Kidney (tissue), 14 donors: ENCODE results near the gene BARD1. TPM values are rescaled to one million over a fixed set of nuclear protein-coding genes. Genes with fewer than 3 reads are reported as not detected.

Experiments used
- DNase-seq, 5 donors: peaks; one replicate each; pipeline ENCODE4 v3.0.0-alpha.2; 2013 to 2020
- FAIRE-seq: peaks from 2 replicates; lab custom pipeline; 2012; peaks lifted over from hg19 to GRCh38; lab: Jason Lieb, UNC
- H3K27ac ChIP-seq, 2 donors: one replicate each; pipeline ENCODE4 v1.7.0; 2013; ENCODE audit warnings: low read depth in 2 of 2, low read length in 2 of 2, inconsistent platforms in 1 of 2
- H3K27me3 ChIP-seq: one replicate; pipeline ENCODE4 v1.7.1; 2013; ENCODE audit warnings: low read length, inconsistent platforms; ENCODE audit not compliant: control insufficient read depth, insufficient read depth
- H3K36me3 ChIP-seq, 3 donors: one replicate each; pipeline versions ENCODE4 v1.7.0 to v1.7.1; 2013; ENCODE audit warnings: low read length in 3 of 3, control low read depth in 1 of 3, inconsistent platforms in 1 of 3; ENCODE audit not compliant: insufficient read depth in 3 of 3, control insufficient read depth in 2 of 3
- H3K4me1 ChIP-seq, 3 donors: one replicate each; pipeline versions ENCODE4 v1.7.0 to v1.7.1; 2013; ENCODE audit warnings: low read length in 3 of 3, inconsistent platforms in 1 of 3, low read depth in 1 of 3; ENCODE audit not compliant: control insufficient read depth in 2 of 3, insufficient read depth in 2 of 3
- H3K4me3 ChIP-seq, 3 donors: one replicate each; pipeline versions ENCODE4 v1.7.0 to v1.8.1; 2013; ENCODE audit warnings: low read length in 3 of 3, control low read depth in 1 of 3, inconsistent platforms in 1 of 3
- H3K9ac ChIP-seq, 3 donors: one replicate each; pipeline versions ENCODE4 v1.7.0 to v1.7.1; 2013; ENCODE audit warnings: low read length in 3 of 3, control low read depth in 1 of 3, inconsistent platforms in 1 of 3
- H3K9me3 ChIP-seq, 3 donors: one replicate each; pipeline versions ENCODE4 v1.7.0 to v1.7.1; 2013; ENCODE audit warnings: low read length in 3 of 3, control low read depth in 1 of 3, inconsistent platforms in 1 of 3; ENCODE audit not compliant: control insufficient read depth in 2 of 3, insufficient read depth in 1 of 3
- intact Hi-C: fragments of 100-400 bp; cut with DNase I; formaldehyde crosslinking; loops from one replicate; pipeline ENCODE4 v1.11.1; 2022
- polyA plus RNA-seq: library from polyadenylated mRNA; stranded (reverse); fragments of 350-450 nt; fragmentation: Illumina TruSeq; extraction: RNeasy Lipid Tissue Mini Kit (QIAGEN cat#74804); gene quantifications from one replicate; pipeline ENCODE4 v1.2.3, GENCODE V29; 2014; ENCODE audit warnings: low read depth, low replicate concordance; ENCODE audit not compliant: insufficient read depth
- total RNA-seq: library from RNA; stranded (reverse); fragmentation: NEBNext Ultra II Directional; extraction: Animal tissue kit (Norgen Biotek cat#: 25700); gene quantifications from one replicate; pipeline ENCODE4 v1.2.1, GENCODE V29; 2021
- TF ChIP-seq, protein P1 (sequence below): IDR thresholded peaks from 3 replicates; pipeline ENCODE4 v1.5.1; 2012; ENCODE audit warnings: mild to moderate bottlenecking, moderate library complexity, borderline replicate concordance; ENCODE audit not compliant: insufficient read depth; ENCODE audit errors: extremely low read depth
- donor health status: control.
- donor health status: control.
- donor health status: control.
- donor health status: control.
- donor health status: control.
- donor health status: DM: yes; HTN: yes; CAD: no.
- donor health status: Normal renal cell carcinoma (clear cell type).

Gene BARD1
- total and polyA plus RNA-seq, 2 donors from 2014 or later = 0.90 to 9.8 TPM

DNA sequence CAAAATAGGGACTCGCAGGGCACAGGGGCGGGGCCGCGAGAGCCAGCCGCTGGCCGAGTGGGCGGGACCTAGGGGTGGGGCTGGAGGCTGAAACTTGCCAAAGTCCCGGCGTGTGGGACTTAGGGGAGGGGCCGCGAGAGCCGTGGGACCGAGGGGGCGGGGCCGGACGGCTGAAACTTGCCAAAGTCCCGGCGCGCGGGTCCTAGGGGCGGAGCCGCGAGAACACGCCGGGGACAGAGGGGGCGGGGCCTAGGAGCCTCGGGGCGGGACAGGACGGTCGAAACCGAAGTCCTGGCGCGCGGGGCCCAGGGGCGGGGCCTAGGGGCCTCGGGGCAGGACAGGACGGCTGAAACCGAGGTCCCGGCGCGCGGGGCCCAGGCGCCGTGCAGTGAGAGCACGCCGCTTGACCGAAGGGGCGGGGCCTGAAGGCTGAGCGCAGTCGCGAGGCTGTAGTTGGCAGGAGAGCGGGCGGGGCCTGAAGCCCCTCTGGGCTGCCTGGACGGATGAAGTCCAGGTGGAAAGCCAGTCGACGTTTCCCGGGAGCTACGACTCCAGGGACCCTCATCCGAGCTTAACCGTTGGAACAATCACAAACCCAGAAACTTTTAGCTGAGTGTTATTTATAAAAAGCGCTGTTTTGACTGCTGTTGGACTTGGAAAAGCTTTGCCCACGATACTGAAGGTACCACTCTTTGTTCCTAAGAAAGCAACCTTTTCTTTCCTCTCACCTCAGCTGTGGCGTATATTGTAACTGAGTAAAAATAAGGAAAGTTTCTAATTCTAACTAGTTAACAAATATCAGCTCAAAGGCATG lies 475 bp upstream of the BARD1 start:
- DNase-seq (peak; percentile 99 to 100 (median 100)), FAIRE-seq (no peak)
- no peaks in the 10 kb centered on the region for H3K27me3 ChIP-seq
- H3K9ac ChIP-seq = peak overlapping the region; percentile 71 to 91 (median 75)
- H3K4me3 ChIP-seq = peak overlapping the region; percentile 86 to 92 (median 88)
- H3K27ac ChIP-seq = peak overlapping the region; percentile 71 to 92
- H3K9me3 ChIP-seq = no peaks in the 10 kb centered on the region
- intact Hi-C loops = no loop called here
- H3K4me1 ChIP-seq = peaks cover 0 to 3% (median 0%) of the 10 kb centered on the region in 3 donors
- TF ChIP-seq, protein P1, sequence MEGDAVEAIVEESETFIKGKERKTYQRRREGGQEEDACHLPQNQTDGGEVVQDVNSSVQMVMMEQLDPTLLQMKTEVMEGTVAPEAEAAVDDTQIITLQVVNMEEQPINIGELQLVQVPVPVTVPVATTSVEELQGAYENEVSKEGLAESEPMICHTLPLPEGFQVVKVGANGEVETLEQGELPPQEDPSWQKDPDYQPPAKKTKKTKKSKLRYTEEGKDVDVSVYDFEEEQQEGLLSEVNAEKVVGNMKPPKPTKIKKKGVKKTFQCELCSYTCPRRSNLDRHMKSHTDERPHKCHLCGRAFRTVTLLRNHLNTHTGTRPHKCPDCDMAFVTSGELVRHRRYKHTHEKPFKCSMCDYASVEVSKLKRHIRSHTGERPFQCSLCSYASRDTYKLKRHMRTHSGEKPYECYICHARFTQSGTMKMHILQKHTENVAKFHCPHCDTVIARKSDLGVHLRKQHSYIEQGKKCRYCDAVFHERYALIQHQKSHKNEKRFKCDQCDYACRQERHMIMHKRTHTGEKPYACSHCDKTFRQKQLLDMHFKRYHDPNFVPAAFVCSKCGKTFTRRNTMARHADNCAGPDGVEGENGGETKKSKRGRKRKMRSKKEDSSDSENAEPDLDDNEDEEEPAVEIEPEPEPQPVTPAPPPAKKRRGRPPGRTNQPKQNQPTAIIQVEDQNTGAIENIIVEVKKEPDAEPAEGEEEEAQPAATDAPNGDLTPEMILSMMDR = no peak
- H3K36me3 ChIP-seq = no peaks in the 10 kb centered on the region

DNA sequence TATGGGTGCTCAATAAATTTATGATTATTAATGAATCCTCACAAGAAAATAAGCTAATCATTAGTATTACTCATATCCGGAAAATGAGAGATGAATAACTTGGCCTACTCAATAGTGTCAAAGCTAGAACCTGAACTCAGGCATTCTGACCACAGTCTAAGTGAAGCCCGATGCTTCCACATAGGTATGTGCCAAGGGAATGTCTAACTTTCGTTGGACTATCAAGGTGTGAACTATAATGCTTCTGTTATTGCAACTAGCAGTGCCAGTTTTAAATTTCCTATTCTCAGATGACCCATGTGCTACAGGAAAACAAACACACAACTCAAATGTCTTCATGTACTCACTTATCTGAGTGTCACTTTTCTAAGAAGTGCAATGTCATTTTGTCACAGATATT lies 1.8 kb downstream of the BARD1 start:
- peak overlapping the region; percentile 56 to 86 (median 57) for H3K4me3 ChIP-seq

DNA sequence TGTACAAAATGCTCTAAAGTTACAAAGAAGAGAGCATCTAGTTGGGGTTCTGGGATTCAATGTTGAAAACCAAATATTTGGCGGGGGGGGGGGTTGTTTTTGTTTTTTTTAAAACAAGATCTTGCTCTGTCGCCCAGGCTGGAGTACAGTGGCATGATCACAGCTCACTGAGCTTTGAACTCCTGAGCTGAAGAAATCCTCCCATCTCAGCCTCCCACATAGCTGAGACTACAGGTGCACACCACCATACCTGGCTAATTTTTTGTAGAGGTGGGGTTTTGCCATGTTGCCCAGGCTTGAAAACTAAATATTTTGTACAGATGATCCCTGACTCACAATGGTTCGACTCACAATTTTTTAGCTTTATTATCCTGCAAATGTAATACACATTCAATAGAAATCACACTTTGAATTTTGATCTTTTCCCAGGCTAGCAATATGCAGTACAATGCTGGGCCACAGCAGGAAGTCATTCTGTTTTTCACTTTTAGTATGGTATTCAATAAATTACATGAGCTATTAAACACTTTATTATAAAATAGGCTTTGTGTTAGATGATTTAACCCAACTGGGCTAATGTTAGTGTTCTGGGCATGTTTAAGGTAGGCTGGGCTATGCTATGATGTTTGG lies 7.6 kb downstream of the BARD1 start:
- intact Hi-C loops = no loop called here
- Histone ChIP-seq H3K9ac (no peak overlapping the region), H3K27ac (no peak overlapping the region), H3K9me3 (no peaks in the 10 kb centered on the region), H3K27me3 (no peaks in the 10 kb centered on the region), H3K4me1 (no peaks in the 10 kb centered on the region), H3K36me3 (no peaks in the 10 kb centered on the region), H3K4me3 (no peak overlapping the region)
- DNase-seq (no peak), FAIRE-seq (no peak)
- TF ChIP-seq, protein P1 = no peak

More for the DNA sequence above, 1.8 kb downstream of the BARD1 start:
- intact Hi-C loops = no loop called here
- no peak overlapping the region for H3K27ac ChIP-seq
- no peaks in the 10 kb centered on the region for H3K9me3 ChIP-seq
- no peaks in the 10 kb centered on the region for H3K36me3 ChIP-seq
- FAIRE-seq = no peak
- H3K27me3 ChIP-seq = no peaks in the 10 kb centered on the region
- TF ChIP-seq, protein P1 = no peak
- peaks cover 0 to 3% (median 0%) of the 10 kb centered on the region in 3 donors for H3K4me1 ChIP-seq
- peak in 2 of 5 donors; percentile 26 to 30 for DNase-seq
- peak overlapping the region in 1 of 3 donors; percentile 69 for H3K9ac ChIP-seq
